ENCODE data around the gene MRAS. TPM values are rescaled to one million over a fixed set of nuclear protein-coding genes. Genes with fewer than 3 reads are reported as not detected.

The MRAS gene
- polyA plus RNA-seq, 1 of the 3 experiments (the other 2 are of a cell fraction) = 25.0 TPM

DNA sequence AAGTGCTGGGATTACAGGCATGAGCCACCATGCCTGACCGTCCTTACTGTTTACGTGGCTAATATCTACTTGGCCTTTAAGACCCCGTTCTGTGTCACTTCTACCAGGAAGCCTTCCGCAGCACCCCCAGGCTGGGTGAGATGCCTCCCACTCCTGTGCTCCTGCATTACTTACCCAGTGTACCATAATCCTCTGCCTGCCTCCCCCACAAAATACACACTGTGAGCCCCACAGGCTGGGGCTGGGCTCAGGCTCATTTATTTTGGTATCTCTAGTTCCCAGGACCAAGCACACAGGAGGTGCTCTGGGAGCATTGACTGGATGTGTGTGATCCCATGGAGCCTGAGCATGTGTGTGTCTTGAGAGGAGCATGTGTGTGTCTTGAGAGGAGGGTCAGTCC, 14.9 kb downstream of the MRAS start:
- H4K20me1 ChIP-seq (ENCODE audit: insufficient read depth) = no peaks in the 10 kb centered on the region
- POLR2A ChIA-PET = no interaction called here
- CTCF ChIA-PET = interaction anchor here (0.8 to 1.2 kb wide), 3 partner anchors 16 to 553 kb away, joined by 3 to 4 read pairs (median 3); no protein-coding TSS in a partner anchor

DNA sequence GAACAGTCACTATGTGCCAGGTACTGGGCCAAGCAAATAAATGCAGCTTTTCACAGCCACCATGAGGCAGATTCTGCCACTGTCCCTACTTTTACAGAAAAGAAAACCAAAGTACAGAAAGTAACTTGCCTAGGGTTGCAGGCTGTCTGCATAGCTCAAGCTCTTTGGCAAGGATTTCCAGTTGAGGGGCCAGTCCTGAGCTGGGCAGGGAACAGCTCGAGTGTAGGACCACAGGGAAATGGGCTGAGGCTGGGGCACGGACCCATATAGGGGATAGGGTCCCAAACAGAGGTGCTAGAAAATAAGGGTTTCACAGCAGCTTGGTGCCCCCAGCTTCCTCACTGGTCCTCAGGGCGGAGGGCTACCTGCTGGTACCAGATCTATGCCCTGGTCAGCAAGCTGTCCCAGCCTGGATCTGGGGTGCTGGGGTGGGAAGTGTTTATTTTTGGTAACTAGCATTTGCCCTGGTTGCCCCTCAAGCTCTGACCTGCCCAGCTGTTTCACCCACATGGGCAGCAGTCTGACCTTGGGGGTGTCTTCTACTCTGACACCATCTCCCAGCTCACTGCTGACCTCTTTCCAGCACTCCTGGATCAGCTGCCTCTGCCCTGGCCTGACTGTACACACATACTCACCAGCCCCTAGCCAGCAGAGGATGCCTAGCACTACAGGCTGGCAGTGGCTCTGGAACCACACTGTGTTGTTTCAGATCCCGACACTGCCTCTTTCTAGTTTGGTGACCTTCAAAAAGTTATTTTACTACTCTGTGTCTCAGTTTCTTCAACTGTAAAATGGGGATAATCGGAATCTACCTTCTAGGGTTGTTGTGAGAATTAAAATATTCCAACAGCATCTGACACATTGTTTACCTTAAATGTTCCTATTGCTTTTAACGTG, 16.2 kb downstream of the MRAS start:
- H3K9me3 ChIP-seq = no peaks in the 10 kb centered on the region
- no peak overlapping the region for H3K27ac ChIP-seq (ENCODE audit: low read depth in 2 of 2, low read length in 1 of 2)
- WGBS (ENCODE audit: low lambda C conversion rate) = 92% methylated on average over 3 of the region's 6 CpGs
- no peaks in the 10 kb centered on the region for H3K27me3 ChIP-seq (ENCODE audit: insufficient read depth)
- TF ChIP-seq MXI1 (IDR thresholded peaks at IDR 0.05; ENCODE audit: low read depth, low read length) (no peak), TEAD4 (IDR thresholded peaks at IDR 0.05; ENCODE audit: borderline replicate concordance, insufficient read depth) (no peak), GABPA (IDR thresholded peaks at IDR 0.05; ENCODE audit: low read depth) (no peak), FOXJ3 (CRISPR knock-in tag; IDR thresholded peaks at IDR 0.05) (no peak), YY1 (IDR thresholded peaks at IDR 0.05; ENCODE audit: low read depth) (no peak)
- no peaks in the 10 kb centered on the region for H3K79me2 ChIP-seq (ENCODE audit: insufficient read depth)
- H3K9me2 ChIP-seq = no peaks in the 10 kb centered on the region
- no peaks in the 10 kb centered on the region; a peak in 1 of 4 replicates for H3K4me1 ChIP-seq (ENCODE audit: control insufficient read depth in 1 of 2, insufficient read depth in 2 of 2, low read depth in 1 of 2, low read length in 1 of 2)
- no peak overlapping the region for H3K4me2 ChIP-seq
- H3K36me3 ChIP-seq (replicated peaks in 1 of 2; ENCODE audit: control insufficient read depth in 1 of 2, insufficient read depth in 2 of 2, low read length in 1 of 2) = no peaks in the 10 kb centered on the region
- POLR2A ChIA-PET = interaction anchor here (0.9 kb wide), 1 partner anchor 17 kb away, joined by 3 read pairs; the partner anchor contains the start of gene MRAS
- no peak overlapping the region for H3K9ac ChIP-seq
- CTCF ChIA-PET = interaction anchor here (0.9 to 1.2 kb wide), 3 partner anchors 12 to 551 kb away, joined by 3 to 4 read pairs (median 3); no protein-coding TSS in a partner anchor
- H3F3A ChIP-seq (replicated peaks; ENCODE audit: insufficient read depth) = no peaks in the 10 kb centered on the region
- no peak overlapping the region for H3K4me3 ChIP-seq (ENCODE audit: low read depth in 2 of 2, low read length in 1 of 2)
- H4K20me1 ChIP-seq (ENCODE audit: insufficient read depth) = no peaks in the 10 kb centered on the region
- DNase-seq = no peak
- no peak overlapping the region for H2AFZ ChIP-seq (ENCODE audit: low read depth)

More for the DNA sequence above, 14.9 kb downstream of the MRAS start:
- Histone ChIP-seq H3K27ac (ENCODE audit: low read depth in 2 of 2, low read length in 1 of 2) (no peak overlapping the region), H3K9ac (no peak overlapping the region), H3K4me1 (ENCODE audit: control insufficient read depth in 1 of 2, insufficient read depth in 2 of 2, low read depth in 1 of 2, low read length in 1 of 2) (no peaks in the 10 kb centered on the region; a peak in 1 of 4 replicates), H3K4me3 (ENCODE audit: low read depth in 2 of 2, low read length in 1 of 2) (no peak overlapping the region), H3K79me2 (ENCODE audit: insufficient read depth) (no peaks in the 10 kb centered on the region), H2AFZ (ENCODE audit: low read depth) (no peak overlapping the region), H3K4me2 (no peak overlapping the region), H3K9me2 (no peaks in the 10 kb centered on the region), H3K27me3 (ENCODE audit: insufficient read depth) (no peaks in the 10 kb centered on the region), H3F3A (replicated peaks; ENCODE audit: insufficient read depth) (no peaks in the 10 kb centered on the region), H3K36me3 (replicated peaks in 1 of 2; ENCODE audit: control insufficient read depth in 1 of 2, insufficient read depth in 2 of 2, low read length in 1 of 2) (no peaks in the 10 kb centered on the region), H3K9me3 (no peaks in the 10 kb centered on the region)
- no peak for DNase-seq
- TF ChIP-seq POLR2AphosphoS5 (IDR thresholded peaks at IDR 0.05; ENCODE audit: low read depth, low read length) (no peak), TEAD4 (IDR thresholded peaks at IDR 0.05; ENCODE audit: borderline replicate concordance, insufficient read depth) (no peak), FOSL2 (IDR thresholded peaks at IDR 0.05; ENCODE audit: borderline replicate concordance, low read depth) (no peak), TAF1 (IDR thresholded peaks at IDR 0.05; ENCODE audit: borderline replicate concordance, low read depth, low read length) (no peak), NRF1 (IDR thresholded peaks at IDR 0.05; ENCODE audit: low read depth, low read length) (no peak), EZH2phosphoT487 (IDR thresholded peaks at IDR 0.05; ENCODE audit: borderline replicate concordance, low read depth) (no peak)
- WGBS (ENCODE audit: low lambda C conversion rate) = 95% methylated on average over 4 of the region's 4 CpGs

DNA sequence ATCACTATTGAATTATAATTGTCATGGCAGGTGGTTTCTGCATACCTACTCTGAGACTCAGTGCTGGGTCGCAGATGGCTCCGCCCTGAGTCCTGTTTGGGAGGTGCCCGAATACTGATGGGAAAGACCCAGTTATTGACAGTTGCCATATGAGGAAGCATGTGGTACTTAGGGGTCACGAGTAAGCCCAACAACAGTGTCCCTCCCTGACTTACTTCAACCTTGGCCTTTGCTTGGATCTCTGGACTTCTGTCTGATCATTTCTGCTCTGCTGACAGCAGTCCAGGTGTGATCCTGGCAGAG, 16.8 kb downstream of the MRAS start:
- H3K36me3 ChIP-seq (replicated peaks in 1 of 2; ENCODE audit: control insufficient read depth in 1 of 2, insufficient read depth in 2 of 2, low read length in 1 of 2) = no peaks in the 10 kb centered on the region
- H3K27ac ChIP-seq (ENCODE audit: low read depth in 2 of 2, low read length in 1 of 2) = no peak overlapping the region
- H4K20me1 ChIP-seq (ENCODE audit: insufficient read depth) = no peaks in the 10 kb centered on the region
- CTCF ChIA-PET = no interaction called here
- H3K4me1 ChIP-seq (ENCODE audit: control insufficient read depth in 1 of 2, insufficient read depth in 2 of 2, low read depth in 1 of 2, low read length in 1 of 2) = no peaks in the 10 kb centered on the region; a peak in 1 of 4 replicates
- no peak for DNase-seq
- H3F3A ChIP-seq (replicated peaks; ENCODE audit: insufficient read depth) = no peaks in the 10 kb centered on the region
- WGBS (ENCODE audit: low lambda C conversion rate) = 93% methylated on average over 4 of the region's 4 CpGs
- H2AFZ ChIP-seq (ENCODE audit: low read depth) = no peak overlapping the region
- H3K9me3 ChIP-seq = no peaks in the 10 kb centered on the region
- no peak overlapping the region for H3K9ac ChIP-seq
- H3K9me2 ChIP-seq = no peaks in the 10 kb centered on the region
- POLR2A ChIA-PET = no interaction called here
- no peak overlapping the region for H3K4me2 ChIP-seq
- H3K27me3 ChIP-seq (ENCODE audit: insufficient read depth) = no peaks in the 10 kb centered on the region
- H3K4me3 ChIP-seq (ENCODE audit: low read depth in 2 of 2, low read length in 1 of 2) = no peak overlapping the region
- H3K79me2 ChIP-seq (ENCODE audit: insufficient read depth) = no peaks in the 10 kb centered on the region
- TF ChIP-seq RAD21 (IDR thresholded peaks at IDR 0.05; ENCODE audit: low read length) (no peak), FOSL2 (IDR thresholded peaks at IDR 0.05; ENCODE audit: borderline replicate concordance, low read depth) (no peak), SMC3 (IDR thresholded peaks at IDR 0.05; ENCODE audit: low read depth, low read length) (no peak), RCOR1 (IDR thresholded peaks at IDR 0.05; ENCODE audit: low read length) (no peak), NRF1 (IDR thresholded peaks at IDR 0.05; ENCODE audit: low read depth, low read length) (no peak), EZH2phosphoT487 (IDR thresholded peaks at IDR 0.05; ENCODE audit: borderline replicate concordance, low read depth) (no peak), MEF2A (IDR thresholded peaks at IDR 0.05; ENCODE audit: borderline replicate concordance, low read depth) (no peak)
- TF ChIP-seq, protein P1, sequence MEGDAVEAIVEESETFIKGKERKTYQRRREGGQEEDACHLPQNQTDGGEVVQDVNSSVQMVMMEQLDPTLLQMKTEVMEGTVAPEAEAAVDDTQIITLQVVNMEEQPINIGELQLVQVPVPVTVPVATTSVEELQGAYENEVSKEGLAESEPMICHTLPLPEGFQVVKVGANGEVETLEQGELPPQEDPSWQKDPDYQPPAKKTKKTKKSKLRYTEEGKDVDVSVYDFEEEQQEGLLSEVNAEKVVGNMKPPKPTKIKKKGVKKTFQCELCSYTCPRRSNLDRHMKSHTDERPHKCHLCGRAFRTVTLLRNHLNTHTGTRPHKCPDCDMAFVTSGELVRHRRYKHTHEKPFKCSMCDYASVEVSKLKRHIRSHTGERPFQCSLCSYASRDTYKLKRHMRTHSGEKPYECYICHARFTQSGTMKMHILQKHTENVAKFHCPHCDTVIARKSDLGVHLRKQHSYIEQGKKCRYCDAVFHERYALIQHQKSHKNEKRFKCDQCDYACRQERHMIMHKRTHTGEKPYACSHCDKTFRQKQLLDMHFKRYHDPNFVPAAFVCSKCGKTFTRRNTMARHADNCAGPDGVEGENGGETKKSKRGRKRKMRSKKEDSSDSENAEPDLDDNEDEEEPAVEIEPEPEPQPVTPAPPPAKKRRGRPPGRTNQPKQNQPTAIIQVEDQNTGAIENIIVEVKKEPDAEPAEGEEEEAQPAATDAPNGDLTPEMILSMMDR (IDR thresholded peaks at IDR 0.05) = no peak
- TF ChIP-seq, protein P2, sequence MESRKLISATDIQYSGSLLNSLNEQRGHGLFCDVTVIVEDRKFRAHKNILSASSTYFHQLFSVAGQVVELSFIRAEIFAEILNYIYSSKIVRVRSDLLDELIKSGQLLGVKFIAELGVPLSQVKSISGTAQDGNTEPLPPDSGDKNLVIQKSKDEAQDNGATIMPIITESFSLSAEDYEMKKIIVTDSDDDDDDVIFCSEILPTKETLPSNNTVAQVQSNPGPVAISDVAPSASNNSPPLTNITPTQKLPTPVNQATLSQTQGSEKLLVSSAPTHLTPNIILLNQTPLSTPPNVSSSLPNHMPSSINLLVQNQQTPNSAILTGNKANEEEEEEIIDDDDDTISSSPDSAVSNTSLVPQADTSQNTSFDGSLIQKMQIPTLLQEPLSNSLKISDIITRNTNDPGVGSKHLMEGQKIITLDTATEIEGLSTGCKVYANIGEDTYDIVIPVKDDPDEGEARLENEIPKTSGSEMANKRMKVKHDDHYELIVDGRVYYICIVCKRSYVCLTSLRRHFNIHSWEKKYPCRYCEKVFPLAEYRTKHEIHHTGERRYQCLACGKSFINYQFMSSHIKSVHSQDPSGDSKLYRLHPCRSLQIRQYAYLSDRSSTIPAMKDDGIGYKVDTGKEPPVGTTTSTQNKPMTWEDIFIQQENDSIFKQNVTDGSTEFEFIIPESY (IDR thresholded peaks at IDR 0.05; ENCODE audit: borderline replicate concordance, low read depth) = no peak

Measured in SK-N-SH (cell line).